K562 (cell line): ENCODE data around the gene SYNGR1. TPM values are rescaled to one million over a fixed set of nuclear protein-coding genes. Genes with fewer than 3 reads are reported as not detected.
A peak's percentile ranks its signal among the peaks of the same experiment; 100 is the strongest.

Experiments
- ATAC-seq: fragments of 200-7000 bp; cut with Tn5 transposase; 3 replicates; pipeline ENCODE4 v1.9.1; 2020; ENCODE audit warnings: moderate library complexity
- BruUV-seq: library from RNA; stranded (reverse); fragments of 400-500 nt; replicated peaks from 2 replicates; lab custom pipeline; 2021; lab: Mats Ljungman, UMichigan
- CTCF ChIA-PET: fragments of 300-600 bp; formaldehyde crosslinking; extraction: SDS; loops from one replicate; lab custom pipeline; 2021; ENCODE audit warnings: low intra/inter-chr PET ratio; lab: Yijun Ruan, JAX
- POLR2A ChIA-PET: fragments of 300-600, 350-650 bp; sonication (Branson Sonifier 250); formaldehyde crosslinking; extraction: SDS; loops from one replicate; lab custom pipeline; 2021; ENCODE audit warnings: antibody characterized with exemption, inconsistent platforms; lab: Yijun Ruan, JAX
- DNase-seq, 4 experiments: peaks; one replicate each; pipeline versions ENCODE4 v3.0.0 to v3.0.0-alpha.2; 2011 to 2018; ENCODE audit warnings: low spot score in 3 of 4, mixed read lengths in 3 of 4; ENCODE audit errors: extremely low read depth in 1 of 4
- FAIRE-seq: peaks from 2 replicates; lab custom pipeline; 2011; peaks lifted over from hg19 to GRCh38; lab: Jason Lieb, UNC
- H2AFZ ChIP-seq: 2 replicates; pipeline ENCODE4 v1.6.0; 2011; ENCODE audit warnings: low read depth, low read length, control low read depth, inconsistent platforms
- H3K27ac ChIP-seq: fragments of 200-600 bp; 3 replicates; pipeline ENCODE4 v1.8.0; 2011; ENCODE audit warnings: low read depth, mild to moderate bottlenecking, control low read depth, inconsistent platforms, low read length, moderate library complexity, mixed read lengths; ENCODE audit errors: extremely low read depth
- H3K27me3 ChIP-seq, 2 experiments: fragments of 300-600 bp in 1 of 2; 2 replicates in 1 of 2; 3 replicates in 1 of 2; pipeline versions ENCODE4 v1.6.0 to v1.8.0; 2011; ENCODE audit warnings: inconsistent platforms in 2 of 2, low read length in 2 of 2, mild to moderate bottlenecking in 1 of 2, mixed read lengths in 1 of 2, moderate library complexity in 1 of 2; ENCODE audit not compliant: control insufficient read depth in 2 of 2, insufficient read depth in 2 of 2
- H3K36me3 ChIP-seq: fragments of 300-600 bp; 3 replicates; pipeline ENCODE4 v1.8.0; 2011; ENCODE audit warnings: mild to moderate bottlenecking, low read length, inconsistent platforms; ENCODE audit not compliant: control insufficient read depth, insufficient read depth
- H3K4me1 ChIP-seq, 2 experiments: fragments of 200-600 bp in 1 of 2; replicated peaks in 1 of 2; 2 replicates in 1 of 2; 3 replicates in 1 of 2; pipeline versions ENCODE4 v1.5.1 to v1.8.0; 2011; ENCODE audit warnings: inconsistent platforms in 2 of 2, low read length in 2 of 2, mild to moderate bottlenecking in 1 of 2, mixed read lengths in 1 of 2, moderate library complexity in 1 of 2; ENCODE audit not compliant: control insufficient read depth in 2 of 2, insufficient read depth in 2 of 2
- H3K4me2 ChIP-seq: 2 replicates; pipeline ENCODE4 v1.6.1; 2011; ENCODE audit warnings: low read length, control low read depth, inconsistent platforms, mixed read lengths; ENCODE audit not compliant: insufficient read depth
- H3K4me3 ChIP-seq: fragments of 200-600 bp; sonication (generic), shearing (Covaris generic); 2 replicates; pipeline ENCODE4 v1.5.1; 2016; ENCODE audit warnings: control low read depth, inconsistent platforms
- H3K79me2 ChIP-seq: fragments of 200-600 bp; 3 replicates; pipeline ENCODE4 v1.8.0; 2011; ENCODE audit warnings: low read length, inconsistent platforms; ENCODE audit not compliant: control insufficient read depth, insufficient read depth
- H3K9ac ChIP-seq, 2 experiments: 2 replicates each; pipeline versions ENCODE4 v1.6.0 to v1.6.1; 2011; ENCODE audit warnings: low read depth in 2 of 2, low read length in 2 of 2, control low read depth in 1 of 2, inconsistent platforms in 1 of 2, mild to moderate bottlenecking in 1 of 2, mixed read lengths in 1 of 2; ENCODE audit not compliant: insufficient read depth in 1 of 2
- H3K9me1 ChIP-seq: one replicate; pipeline ENCODE4 v1.6.0; 2011; ENCODE audit warnings: inconsistent platforms, mild to moderate bottlenecking, low read length, moderate library complexity; ENCODE audit not compliant: control insufficient read depth, insufficient read depth
- H3K9me3 ChIP-seq: replicated peaks from 2 replicates; pipeline ENCODE4 v1.5.1; 2011; ENCODE audit warnings: low read depth, low read length, inconsistent platforms; ENCODE audit not compliant: control insufficient read depth, insufficient read depth
- H4K20me1 ChIP-seq: replicated peaks from 2 replicates; pipeline ENCODE4 v1.6.1; 2011; ENCODE audit warnings: low read length, inconsistent platforms, mixed read lengths; ENCODE audit not compliant: control insufficient read depth, insufficient read depth
- ADNP ChIP-seq: fragments of 200-800 bp; sonication (Bioruptor generic); IDR thresholded peaks from 2 replicates; pipeline ENCODE4 v1.6.1; 2016; ENCODE audit warnings: missing genetic modification characterization, missing compliant biosample characterization
- BCOR ChIP-seq: fragments of 450-650 bp; IDR thresholded peaks from 2 replicates; pipeline ENCODE4 v1.6.1; 2016
- BRF1 ChIP-seq: IDR thresholded peaks from 3 replicates; pipeline ENCODE4 v1.6.1; 2011; ENCODE audit warnings: borderline replicate concordance, mild to moderate bottlenecking; ENCODE audit not compliant: insufficient read length; ENCODE audit errors: extremely low read depth
- KDM1A ChIP-seq, 2 experiments: fragments of 450-650 bp; IDR thresholded peaks; 2 replicates each; pipeline ENCODE4 v1.6.1; 2016; ENCODE audit warnings: mild to moderate bottlenecking in 2 of 2
- RBM25 ChIP-seq: fragments of 200-400 bp; formaldehyde crosslinking; IDR thresholded peaks from 2 replicates; pipeline ENCODE4 v1.6.1; 2018; ENCODE audit warnings: low read length, low read depth, moderate library complexity; ENCODE audit not compliant: severe bottlenecking
- RCOR1 ChIP-seq, 2 experiments: IDR thresholded peaks; 2 replicates each; pipeline ENCODE4 v1.6.1; 2012; ENCODE audit warnings: low read depth in 2 of 2, low read length in 2 of 2, borderline replicate concordance in 1 of 2, improper control_type of control experiment in 1 of 2
- SMARCA5 ChIP-seq: fragments of 450-650 bp; IDR thresholded peaks from 2 replicates; pipeline ENCODE4 v1.6.1; 2016
- ZBTB26 ChIP-seq: fragments of 450-650 bp; formaldehyde crosslinking; IDR thresholded peaks from 2 replicates; pipeline ENCODE4 v1.4.0; 2022; ENCODE audit warnings: missing genetic modification characterization
- WGBS: fragments of 100-300 bp; shearing (Covaris generic); methylation state at CpG from one replicate; pipeline ENCODE4 v1.1.6; 2016; ENCODE audit warnings: low coverage, mixed read lengths; ENCODE audit not compliant: insufficient coverage; ENCODE audit errors: missing lambda C conversion rate; 5-methylcytosine and 5-hydroxymethylcytosine counted together
- in situ Hi-C: fragments of 300-500 bp; cut with MboI; formaldehyde crosslinking; loops from 4 replicates; pipeline ENCODE4 v1.15.0; 2018; ENCODE audit warnings: inconsistent platforms, mixed read lengths
- intact Hi-C: fragments of 100-400 bp; cut with micrococcal nuclease; formaldehyde crosslinking; loops from 2 replicates; pipeline ENCODE4 v1.14.2; 2022
- polyA plus RNA-seq, 8 experiments: library from polyadenylated mRNA; depleted of rRNA in 4 of 8; stranded (reverse) in 5 of 8; unstranded in 3 of 8; fragments of >200 nt; fragmentation: Nextera tagmentation in 2 of 8; fragmentation: Illumina TruSeq in 1 of 8; extraction: Ambion mirVana in 2 of 8; extraction: Trizol in 1 of 8; gene quantifications; 2 replicates each; pipeline versions ENCODE4 v1.2.1 to v1.2.3, GENCODE V29; 2011 to 2014; ENCODE audit warnings: inconsistent platforms in 1 of 8, missing spikeins in 1 of 8
- total RNA-seq, 7 experiments: library from RNA; depleted of rRNA in 6 of 7; stranded (reverse); fragments of >200 nt in 6 of 7; fragmentation: Illumina TruSeq in 2 of 7; extraction: Trizol in 2 of 7; gene quantifications; 2 replicates each; pipeline versions ENCODE4 v1.2.1 to v1.2.3, GENCODE V29; 2011 to 2021; ENCODE audit warnings: low replicate concordance in 1 of 7
- TF ChIP-seq, protein P1 (sequence below): fragments of 450-650 bp; formaldehyde crosslinking; conservative IDR thresholded peaks from 2 replicates; pipeline ENCODE4 v1.4.0; 2022; ENCODE audit warnings: mild to moderate bottlenecking, missing genetic modification characterization

SYNGR1 gene
- total and polyA plus RNA-seq, 9 of the 15 experiments (the other 6 are each of a cell fraction or from before 2014, with no cell fraction given), result 1.8 to 15.9 (median 5.5) TPM

DNA sequence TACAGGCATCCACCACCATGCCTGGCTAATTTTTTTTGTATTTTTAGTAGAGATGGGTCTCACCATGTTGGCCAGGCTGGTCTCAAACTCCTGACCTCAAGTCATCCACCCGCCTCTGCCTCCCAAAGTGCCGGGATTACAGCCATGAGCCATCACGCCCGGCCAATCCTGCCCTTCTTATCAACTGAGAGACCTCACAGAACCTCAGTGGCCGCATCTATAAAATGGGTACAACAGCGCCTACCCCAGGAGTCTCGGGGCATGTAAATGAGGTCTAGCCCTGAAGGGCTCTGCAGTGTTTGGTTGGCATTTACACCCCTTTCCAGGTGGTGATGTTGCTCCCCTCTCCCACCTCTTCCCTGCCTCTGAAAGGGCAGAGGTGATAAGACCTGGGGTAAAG is 11.7 kb downstream of the SYNGR1 start:
- no peaks in the 10 kb centered on the region for H3K27me3 ChIP-seq
- WGBS, result 87% methylated on average over 3 of the region's 7 CpGs
- no peak for FAIRE-seq
- BruUV-seq, result no TSS peak
- intact Hi-C loops (no loop called here), in situ Hi-C loops (no loop called here)
- H3K36me3 ChIP-seq, result no peaks in the 10 kb centered on the region
- H4K20me1 ChIP-seq, result no peaks in the 10 kb centered on the region
- POLR2A ChIA-PET, result no interaction called here
- H3K79me2 ChIP-seq, result no peaks in the 10 kb centered on the region
- H3K4me1 ChIP-seq, result peaks cover 18 to 36% of the 10 kb centered on the region in 2 experiments; a peak in 4 of 5 replicates
- no peak overlapping the region for H2AFZ ChIP-seq
- no peaks in the 10 kb centered on the region for H3K9me1 ChIP-seq
- DNase-seq, result no peak
- no peak overlapping the region for H3K4me2 ChIP-seq
- ATAC-seq, result no peak
- H3K4me3 ChIP-seq, result no peak overlapping the region
- CTCF ChIA-PET, result no interaction called here
- H3K9ac ChIP-seq, result no peak overlapping the region
- peak; percentile 67; the same call in 1 of the 2 replicates for TF ChIP-seq SMARCA5
- TF ChIP-seq, protein P1, sequence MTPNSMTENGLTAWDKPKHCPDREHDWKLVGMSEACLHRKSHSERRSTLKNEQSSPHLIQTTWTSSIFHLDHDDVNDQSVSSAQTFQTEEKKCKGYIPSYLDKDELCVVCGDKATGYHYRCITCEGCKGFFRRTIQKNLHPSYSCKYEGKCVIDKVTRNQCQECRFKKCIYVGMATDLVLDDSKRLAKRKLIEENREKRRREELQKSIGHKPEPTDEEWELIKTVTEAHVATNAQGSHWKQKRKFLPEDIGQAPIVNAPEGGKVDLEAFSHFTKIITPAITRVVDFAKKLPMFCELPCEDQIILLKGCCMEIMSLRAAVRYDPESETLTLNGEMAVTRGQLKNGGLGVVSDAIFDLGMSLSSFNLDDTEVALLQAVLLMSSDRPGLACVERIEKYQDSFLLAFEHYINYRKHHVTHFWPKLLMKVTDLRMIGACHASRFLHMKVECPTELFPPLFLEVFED (CRISPR knock-in tag), result no peak
- 0 out of 2 replicates have a peak, but pooled peaks have one; percentile 31 for TF ChIP-seq ADNP
- TF ChIP-seq ZBTB26 (CRISPR knock-in tag), result no peak
- TF ChIP-seq BCOR, result peak; percentile 91
- TF ChIP-seq RBM25, result peak; percentile 90
- 0 out of 4 replicates have a peak, but pooled peaks of 1 of the 2 experiments have one; percentile 30 for TF ChIP-seq RCOR1 (IDR thresholded peaks at IDR 0.05; ENCODE audit: borderline replicate concordance in 1 of 2, low read depth in 2 of 2, low read length in 2 of 2)
- peak; percentile 66 to 82 for TF ChIP-seq KDM1A (IDR thresholded peaks at IDR 0.05)
- no peak for TF ChIP-seq BRF1
- no peak overlapping the region for H3K27ac ChIP-seq
- H3K9me3 ChIP-seq, result no peaks in the 10 kb centered on the region
